Activated CD4-positive, alpha-beta T cell treated with anti-CD3 and anti-CD28 coated beads for 4 hours (primary cell): ENCODE data around the gene DGKD.

Experiments
- DNase-seq, 2 donors: peaks; one replicate each; pipeline ENCODE4 v3.0.0-alpha.2; 2020

DGKD gene

DNA sequence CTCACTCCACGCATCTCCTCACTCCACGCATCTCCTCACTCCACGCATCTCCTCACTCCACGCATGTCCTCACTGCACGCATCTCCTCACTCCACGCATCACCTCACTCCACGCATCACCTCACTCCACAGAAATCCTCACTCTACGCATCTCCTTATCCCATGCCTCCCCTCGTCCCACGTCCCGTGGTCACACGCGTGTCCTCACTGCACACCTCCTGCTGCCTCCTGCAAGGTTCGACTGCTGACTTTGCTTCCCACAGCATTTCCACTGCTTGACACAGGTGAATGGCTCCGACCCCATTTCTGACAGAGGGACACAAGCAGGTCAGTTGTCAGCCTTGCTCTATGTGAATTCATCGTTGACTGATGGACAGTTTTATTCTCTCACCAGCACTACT is 109.3 kb downstream of the DGKD start:
- no peak for DNase-seq

- DNase-seq: no peak
These were observed 109.8 kb downstream of the DGKD start for GRCh38 chr2:233464056-233464455.

GRCh38 chr2:233464531-233465240 is 110.4 kb downstream of the DGKD start:
- no peak for DNase-seq

GRCh38 chr2:233466991-233467603 is 112.8 kb downstream of the DGKD start:
- DNase-seq: no peak

DNA sequence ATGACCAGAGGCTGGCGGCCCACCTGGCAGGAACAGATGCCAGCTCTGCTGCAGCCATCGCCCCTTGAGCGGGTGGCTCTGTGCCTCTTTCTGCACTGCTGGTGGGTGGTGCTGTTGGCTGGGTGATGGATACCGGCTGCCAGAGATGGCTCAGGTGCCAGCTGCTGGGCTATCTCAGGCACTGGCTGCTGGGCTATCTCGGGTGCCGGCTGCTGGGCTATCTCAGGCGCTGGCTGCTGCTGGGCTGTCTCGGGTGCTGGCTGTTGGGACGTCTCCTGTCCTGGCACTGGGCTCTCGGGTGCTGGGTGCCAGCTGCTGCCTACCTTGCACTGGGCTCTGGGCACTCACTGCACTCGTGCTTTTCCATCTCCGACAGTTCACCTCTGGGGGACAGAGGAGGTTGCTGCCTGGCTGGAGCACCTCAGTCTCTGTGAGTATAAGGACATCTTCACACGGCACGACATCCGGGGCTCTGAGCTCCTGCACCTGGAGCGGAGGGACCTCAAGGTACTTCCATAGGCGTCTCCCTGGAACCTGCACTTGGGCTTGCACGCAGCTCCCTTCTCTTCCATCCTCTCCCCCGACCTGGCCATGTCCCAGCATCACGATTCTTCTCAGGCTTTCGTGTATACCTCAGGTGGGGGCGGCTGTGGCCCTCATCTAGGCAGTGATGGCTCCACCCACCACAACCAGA is 113.9 kb downstream of the DGKD start:
- DNase-seq: no peak

DNA sequence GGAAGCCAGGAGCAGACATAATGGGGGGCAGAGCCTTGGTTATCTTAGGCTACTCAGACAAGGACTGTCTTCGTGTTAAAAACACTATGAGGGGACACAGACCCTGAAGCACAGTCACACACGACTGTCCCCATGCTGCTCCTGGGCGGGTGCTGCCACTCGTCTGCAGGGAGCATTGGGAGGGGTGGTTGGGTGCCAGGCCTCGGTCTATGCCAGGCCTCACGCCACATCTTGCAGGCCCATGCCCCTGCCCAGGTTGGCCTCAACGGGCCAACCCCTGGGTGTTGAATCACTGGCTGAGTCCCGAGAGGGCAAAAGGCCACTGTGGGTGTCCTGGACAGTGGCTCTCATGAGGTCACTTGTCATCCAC is 114.4 kb downstream of the DGKD start:
- DNase-seq: no peak

- DNase-seq: no peak
These were observed 115.1 kb downstream of the DGKD start for GRCh38 chr2:233469261-233470010.

- no peak for DNase-seq
These were observed 115.9 kb downstream of the DGKD start for GRCh38 chr2:233470011-233470687.

GRCh38 chr2:233470839-233471238 is 116.5 kb downstream of the DGKD start:
- DNase-seq: no peak

DNA sequence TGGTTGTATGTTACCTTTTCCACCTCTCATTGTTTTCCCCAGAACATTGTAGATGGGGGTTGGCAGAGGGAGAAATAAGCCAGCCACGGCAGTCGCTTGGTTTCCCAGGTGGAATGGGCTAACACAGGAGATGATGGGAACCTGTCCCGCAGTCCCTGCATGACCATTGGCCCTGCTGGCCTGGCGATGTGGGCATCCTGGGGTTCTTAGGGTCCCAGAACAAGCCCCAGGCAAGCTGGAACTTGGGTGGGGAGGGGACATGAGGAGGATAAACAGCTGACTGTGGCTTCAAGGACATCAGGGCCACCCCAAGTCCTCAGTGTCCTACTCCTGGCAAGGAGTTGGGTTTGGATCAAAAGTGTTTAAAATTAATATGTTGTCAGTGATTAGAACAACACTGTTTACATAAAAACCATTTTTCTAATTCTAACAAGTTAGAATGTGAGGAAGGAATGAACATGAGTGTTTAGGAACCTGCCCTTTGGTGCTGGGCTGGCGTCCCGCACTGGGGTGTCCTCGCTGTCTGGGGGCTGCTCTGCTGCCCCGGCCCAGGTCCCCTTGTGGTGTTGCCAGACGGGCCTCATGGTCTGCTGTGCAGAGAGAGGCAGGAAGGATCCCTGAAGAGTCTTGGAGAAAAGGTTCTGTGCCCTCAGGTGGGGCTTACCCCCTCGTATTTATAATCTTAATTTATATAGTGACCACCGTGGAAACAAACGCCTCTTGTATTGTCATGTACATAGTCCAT is 117.2 kb downstream of the DGKD start:
- no peak for DNase-seq

DNA sequence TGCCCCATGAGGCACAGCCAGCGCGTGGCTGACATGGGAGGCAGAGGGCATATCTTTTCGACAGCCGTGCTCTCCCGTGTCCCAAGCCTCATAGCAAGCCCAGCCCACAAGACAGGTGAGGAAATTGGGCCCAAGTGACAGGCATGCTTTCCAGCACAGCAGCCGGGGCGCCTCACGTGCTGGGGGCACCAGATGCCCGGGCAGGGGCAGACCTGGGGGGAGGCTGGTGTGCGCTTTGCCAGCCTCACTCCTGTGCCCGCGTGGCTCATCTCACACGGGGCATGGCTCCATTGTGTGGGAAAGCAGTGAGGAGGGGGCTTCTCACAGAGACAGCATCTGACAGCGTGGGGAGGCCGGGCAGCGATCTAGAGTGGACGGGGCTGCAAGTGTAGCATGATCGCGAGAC is 119.1 kb downstream of the DGKD start:
- no peak for DNase-seq

DNA sequence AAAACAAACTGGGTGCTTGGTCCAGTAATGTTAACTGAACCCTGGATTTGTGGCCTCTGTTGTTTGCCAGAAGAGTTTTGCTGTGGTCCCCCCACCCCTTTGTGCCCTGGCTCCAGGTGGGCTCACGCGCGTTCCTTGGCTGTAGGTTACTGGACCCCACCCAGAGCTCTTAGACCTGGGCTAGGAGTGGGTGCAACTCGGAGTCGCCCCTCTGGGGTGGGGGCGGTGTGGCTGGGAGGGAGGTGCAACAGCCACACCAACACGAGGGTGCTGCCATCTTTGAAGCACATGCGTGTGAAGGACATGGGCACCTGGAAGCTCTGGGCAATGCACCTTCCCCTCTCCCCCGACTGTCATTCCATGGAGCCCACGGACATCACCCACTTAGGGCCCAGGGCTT is 119.6 kb downstream of the DGKD start:
- DNase-seq: no peak

DNA sequence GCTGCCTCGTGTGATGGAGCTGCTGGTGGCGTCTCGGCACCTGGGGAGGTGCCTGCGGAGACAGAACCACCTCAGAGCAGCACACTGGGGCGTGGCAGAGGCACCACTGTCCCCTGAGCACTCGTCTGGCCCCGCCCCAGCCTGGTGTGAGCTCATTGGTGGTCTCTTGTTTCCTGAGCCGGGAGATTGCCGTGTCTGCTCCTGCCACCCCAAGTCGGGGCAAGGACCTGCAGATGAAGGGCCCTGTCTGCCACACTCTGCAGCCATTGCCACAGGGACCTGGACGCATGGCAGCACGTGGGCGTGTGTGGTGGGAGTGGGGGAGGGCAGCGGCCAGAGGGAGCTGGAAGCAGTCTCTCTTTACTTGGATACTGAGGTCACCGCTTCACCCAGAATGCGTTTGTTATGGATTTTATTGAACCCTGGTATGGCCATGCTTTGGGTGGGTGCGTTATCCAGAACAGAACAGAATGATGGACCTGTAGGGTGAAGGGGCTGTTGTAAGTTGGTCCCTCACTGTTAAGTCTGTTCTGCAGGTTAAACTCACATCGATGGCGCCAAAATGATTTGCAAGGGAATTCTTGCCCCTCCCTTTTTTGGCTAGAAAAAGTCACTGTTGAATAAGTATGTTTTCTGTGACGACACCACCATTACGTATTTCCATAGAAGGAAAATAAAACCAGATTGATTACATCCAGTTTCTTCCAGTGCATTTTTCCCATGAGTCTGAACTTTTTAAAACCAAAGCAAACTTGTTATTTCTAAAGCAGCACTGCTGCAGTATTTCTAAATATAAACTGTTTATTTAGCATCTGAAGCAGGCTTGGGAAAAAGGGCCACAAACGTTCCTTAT is 120.2 kb downstream of the DGKD start:
- no peak for DNase-seq

DNA sequence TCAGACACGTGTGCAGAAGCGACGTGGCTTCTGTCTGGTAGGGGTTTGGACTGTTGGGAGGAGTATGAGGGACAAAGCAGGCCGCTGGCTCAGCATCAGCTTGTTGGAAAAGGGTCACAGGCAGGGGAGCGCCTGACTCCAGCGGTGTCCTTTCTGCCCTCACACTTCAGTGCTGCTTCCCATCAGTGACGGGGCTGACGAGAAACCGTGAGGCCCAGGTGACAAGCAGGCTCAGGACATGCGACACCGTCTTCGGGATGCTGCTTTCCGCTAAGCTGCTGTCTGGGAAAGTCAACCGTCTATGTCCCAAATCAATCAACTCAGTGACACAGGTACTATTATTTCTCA is 121.7 kb downstream of the DGKD start:
- no peak for DNase-seq

GRCh38 chr2:233476651-233477547 is 122.6 kb downstream of the DGKD start:
- DNase-seq: no peak

- no peak for DNase-seq
These were observed 123.5 kb downstream of the DGKD start for GRCh38 chr2:233477548-233478433.

- DNase-seq: no peak
These were observed 125.6 kb downstream of the DGKD start for GRCh38 chr2:233479616-233480489.
